ENCODE measurements around the gene C16orf54. TPM values are rescaled to one million over a fixed set of nuclear protein-coding genes. Genes with fewer than 3 reads are reported as not detected.
"Not testable (repeated sequence)": the region's sequence is repeated elsewhere in the genome, so short reads cannot be mapped to it uniquely, and the experiment has no call there.

Gene C16orf54
- total RNA-seq, 4 donors from 2014 or later, result 0.49 to 5.1 (median 0.97) TPM; not detected in 1

GRCh38 chr16:29744541-29745101, 1.2 kb downstream of the C16orf54 start:
- no peaks in the 10 kb centered on the region for H3K27me3 ChIP-seq
- H3K4me1 ChIP-seq, result no peaks in the 10 kb centered on the region
- no peak overlapping the region for H3K4me3 ChIP-seq
- no peak for TF ChIP-seq POLR2A (IDR thresholded peaks at IDR 0.05)
- TF ChIP-seq CTCF (IDR thresholded peaks at IDR 0.05), result no peak
- no peaks in the 10 kb centered on the region for H3K9me3 ChIP-seq
- no peaks in the 10 kb centered on the region for H3K36me3 ChIP-seq
- intact Hi-C loops (cut with DNase I; ENCODE audit: low total_unique reads), result no loop called here
- no peak overlapping the region for H3K27ac ChIP-seq
- no peak for DNase-seq

GRCh38 chr16:29743827-29744531, 1.8 kb downstream of the C16orf54 start:
- no peak for TF ChIP-seq CTCF (IDR thresholded peaks at IDR 0.05)
- no peak for TF ChIP-seq POLR2A (IDR thresholded peaks at IDR 0.05)
- Histone ChIP-seq H3K27me3 (no peaks in the 10 kb centered on the region), H3K9me3 (no peaks in the 10 kb centered on the region), H3K4me1 (no peaks in the 10 kb centered on the region), H3K36me3 (no peaks in the 10 kb centered on the region), H3K27ac (no peak overlapping the region), H3K4me3 (no peak overlapping the region)
- DNase-seq, result no peak
- intact Hi-C loops (cut with DNase I; ENCODE audit: low total_unique reads), result no loop called here

GRCh38 chr16:29743475-29743826, 2.3 kb downstream of the C16orf54 start:
- H3K36me3 ChIP-seq, result no peaks in the 10 kb centered on the region
- intact Hi-C loops (cut with DNase I; ENCODE audit: low total_unique reads), result no loop called here
- no peaks in the 10 kb centered on the region for H3K27me3 ChIP-seq

GRCh38 chr16:29742683-29743275, 3.0 kb downstream of the C16orf54 start:
- Histone ChIP-seq H3K36me3 (no peaks in the 10 kb centered on the region), H3K4me3 (no peak overlapping the region), H3K9me3 (no peaks in the 10 kb centered on the region), H3K4me1 (no peaks in the 10 kb centered on the region), H3K27ac (no peak overlapping the region), H3K27me3 (no peaks in the 10 kb centered on the region)
- TF ChIP-seq POLR2A (IDR thresholded peaks at IDR 0.05), result no peak
- TF ChIP-seq CTCF (IDR thresholded peaks at IDR 0.05), result no peak
- DNase-seq, result no peak
- intact Hi-C loops (cut with DNase I; ENCODE audit: low total_unique reads), result no loop called here

More at GRCh38 chr16:29743475-29743826, 2.3 kb downstream of the C16orf54 start:
- no peak for DNase-seq
- H3K27ac ChIP-seq, result no peak overlapping the region
- no peak overlapping the region for H3K4me3 ChIP-seq
- H3K4me1 ChIP-seq, result no peaks in the 10 kb centered on the region
- TF ChIP-seq POLR2A (IDR thresholded peaks at IDR 0.05), result no peak
- no peak for TF ChIP-seq CTCF (IDR thresholded peaks at IDR 0.05)
- no peaks in the 10 kb centered on the region for H3K9me3 ChIP-seq

GRCh38 chr16:29740630-29741015, 5.2 kb downstream of the C16orf54 start:
- H3K36me3 ChIP-seq; intact Hi-C loops (cut with DNase I; ENCODE audit: low total_unique reads); H3K4me1 ChIP-seq; H3K27me3 ChIP-seq; H3K4me3 ChIP-seq; DNase-seq; H3K9me3 ChIP-seq; H3K27ac ChIP-seq: not testable (repeated sequence)

GRCh38 chr16:29739927-29740629, 5.7 kb downstream of the C16orf54 start:
- intact Hi-C loops (cut with DNase I; ENCODE audit: low total_unique reads); DNase-seq; H3K4me1 ChIP-seq: not testable (repeated sequence)

More at GRCh38 chr16:29739927-29740629, 5.7 kb downstream of the C16orf54 start:
- H3K27me3 ChIP-seq, H3K9me3 ChIP-seq, H3K4me3 ChIP-seq, H3K27ac ChIP-seq, H3K36me3 ChIP-seq: not testable (repeated sequence)
